IPS-18c (cell line): ENCODE data around the gene SETD2.
"Not testable (repeated sequence)": the region's sequence is repeated elsewhere in the genome, so short reads cannot be mapped to it uniquely, and the experiment has no call there.

ENCODE experiments used
- H3K4me3 ChIP-seq: 2 replicates; pipeline ENCODE4 v1.7.0; 2013; ENCODE audit warnings: low read depth, mild to moderate bottlenecking, low read length, moderate library complexity; ENCODE audit not compliant: insufficient read depth
- H3K9me3 ChIP-seq: one replicate; pipeline ENCODE4 v1.6.1; 2013; ENCODE audit warnings: mild to moderate bottlenecking, low read length, moderate library complexity; ENCODE audit not compliant: control insufficient read depth, insufficient read depth

SETD2 gene

DNA sequence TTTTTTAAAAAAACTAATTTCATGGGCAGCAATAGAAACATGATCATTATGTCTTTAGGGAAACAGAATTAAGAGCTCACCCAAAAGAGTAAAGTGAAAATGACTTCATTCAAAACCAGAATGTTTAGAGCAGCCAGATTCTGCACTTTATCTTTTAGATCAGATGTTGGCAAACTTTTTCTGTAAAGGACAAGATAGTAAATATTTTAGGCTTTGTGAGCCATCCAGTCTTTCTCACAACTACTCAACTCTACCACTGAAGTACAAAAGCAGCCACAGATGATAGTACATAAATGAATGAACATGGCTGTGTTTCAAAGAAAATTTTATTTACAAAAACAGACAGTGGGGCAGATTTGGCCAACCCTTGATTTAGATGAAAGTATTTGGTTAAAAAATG, 84.5 kb downstream of the SETD2 start:
- Histone ChIP-seq H3K4me3 (no peak overlapping the region), H3K9me3 (no peaks in the 10 kb centered on the region)

DNA sequence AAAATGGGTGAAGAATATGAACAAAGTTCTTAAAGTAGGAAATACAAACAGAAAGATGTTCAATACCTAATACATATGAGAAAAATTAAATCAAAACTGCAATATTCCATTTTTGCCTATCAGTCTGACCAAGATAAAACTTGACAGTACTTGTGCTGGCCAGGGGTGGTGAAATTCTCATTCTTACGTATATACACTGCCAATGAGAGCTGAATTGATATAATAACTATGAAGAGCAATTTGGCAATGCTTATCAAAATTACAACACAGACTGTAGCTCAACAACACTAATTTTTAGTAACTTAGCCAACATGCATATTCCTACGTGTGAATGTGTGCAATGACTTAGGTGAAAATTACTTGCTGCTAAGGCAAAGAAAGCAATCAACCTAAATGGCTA, 90.2 kb downstream of the SETD2 start:
- Histone ChIP-seq H3K4me3 (no peak overlapping the region), H3K9me3 (no peaks in the 10 kb centered on the region)

DNA sequence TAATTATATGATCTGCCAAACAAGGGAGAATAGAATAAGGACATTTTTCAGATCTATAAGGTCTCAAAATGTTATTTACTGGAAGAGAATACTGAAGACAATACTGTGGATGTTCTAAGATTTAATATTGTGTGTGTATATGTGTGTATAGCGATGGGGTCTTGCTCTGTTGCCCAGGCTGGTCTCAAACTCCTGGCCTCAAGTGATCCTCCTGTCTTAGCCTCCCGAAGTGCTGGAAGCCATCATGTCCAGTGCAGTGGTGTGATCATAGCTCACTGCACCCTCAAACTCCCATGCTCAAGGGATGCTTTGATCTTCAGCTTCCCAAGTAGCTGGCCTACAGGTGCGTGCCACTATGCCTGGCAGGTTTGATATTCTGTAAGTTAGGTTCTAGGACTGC, 93.1 kb downstream of the SETD2 start:
- no peak overlapping the region for H3K4me3 ChIP-seq
- H3K9me3 ChIP-seq: no peaks in the 10 kb centered on the region

DNA sequence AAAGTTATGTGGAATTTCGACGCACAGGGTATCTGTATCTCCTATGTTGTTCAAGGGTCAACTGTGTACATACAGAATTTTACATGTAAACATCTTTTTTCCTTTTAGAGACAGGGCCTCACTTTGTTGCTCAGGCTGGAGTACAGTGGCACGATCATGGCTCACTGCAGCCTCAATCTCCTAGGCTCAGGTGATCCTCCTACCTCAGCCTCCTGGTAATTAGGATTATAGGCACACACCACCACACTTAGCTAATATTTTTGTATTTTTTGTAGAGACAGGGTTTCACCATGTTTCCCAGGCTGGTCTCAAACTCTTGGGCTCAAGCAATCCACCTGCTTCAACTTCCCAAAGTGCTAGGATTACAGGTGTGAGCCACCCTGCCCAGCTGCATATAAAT, 97.7 kb downstream of the SETD2 start:
- not testable (repeated sequence) for H3K9me3 ChIP-seq, H3K4me3 ChIP-seq

DNA sequence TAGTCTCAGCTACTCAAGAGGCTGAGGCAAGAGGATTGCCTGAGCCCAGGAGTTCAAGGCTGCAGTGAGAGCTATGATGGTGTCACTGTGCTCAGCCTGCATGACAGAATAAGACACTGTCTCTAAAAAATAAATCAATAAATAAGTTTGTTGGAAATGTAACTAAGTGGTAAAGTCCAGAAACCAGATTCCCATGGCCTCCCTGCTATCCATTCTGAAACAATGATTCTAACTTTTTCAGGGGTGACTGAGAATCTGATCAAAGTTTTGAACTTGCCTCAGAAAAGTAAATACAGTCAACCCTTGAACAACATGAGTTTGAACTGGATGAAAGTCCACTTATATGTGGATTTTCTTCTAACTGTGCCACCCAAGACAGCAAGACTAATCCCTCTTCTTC, 98.2 kb downstream of the SETD2 start:
- Histone ChIP-seq H3K9me3 (no peaks in the 10 kb centered on the region), H3K4me3 (no peak overlapping the region)

DNA sequence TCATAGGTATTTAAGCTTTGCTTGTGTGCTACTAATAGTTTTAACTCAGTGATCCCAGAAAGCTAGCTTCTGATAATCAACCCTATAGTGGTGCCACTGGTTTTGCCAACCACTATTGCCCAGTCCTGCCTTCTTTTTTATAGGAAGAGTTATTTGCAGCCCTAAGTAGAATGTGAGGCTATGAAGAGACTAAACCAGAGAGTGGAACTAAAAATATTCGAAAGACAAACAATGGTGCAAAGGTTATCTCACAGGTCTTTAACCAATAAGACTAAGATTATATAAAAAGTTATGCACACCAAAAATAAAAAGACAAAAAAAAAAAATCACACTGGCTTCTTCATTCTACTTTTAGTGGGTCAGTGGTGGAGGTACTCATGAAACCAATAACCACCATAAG, 98.9 kb downstream of the SETD2 start:
- Histone ChIP-seq H3K9me3 (no peaks in the 10 kb centered on the region), H3K4me3 (no peak overlapping the region)

DNA sequence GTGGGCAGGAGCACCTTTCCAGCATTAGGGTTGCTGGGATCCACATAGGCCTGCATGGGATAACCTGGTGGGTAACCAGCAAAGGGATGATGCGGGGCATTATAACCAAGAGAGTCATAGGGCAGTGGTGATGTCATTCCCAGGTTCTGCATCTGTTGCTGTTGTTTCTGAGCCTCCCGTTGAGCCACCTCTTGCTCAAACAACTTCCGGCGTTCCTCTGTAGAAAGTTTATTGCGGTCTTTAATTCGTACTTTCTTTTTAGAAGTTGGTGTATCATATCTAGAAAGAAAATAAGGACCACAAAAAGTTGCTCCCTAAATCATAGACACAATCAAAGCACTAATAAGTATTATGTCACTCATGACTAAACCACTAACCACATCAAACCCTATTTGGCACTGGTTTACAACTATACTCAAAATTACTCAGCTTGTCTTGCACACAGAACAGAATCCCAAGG, 106.7 kb downstream of the SETD2 start:
- H3K9me3 ChIP-seq: no peaks in the 10 kb centered on the region
- no peak overlapping the region for H3K4me3 ChIP-seq

DNA sequence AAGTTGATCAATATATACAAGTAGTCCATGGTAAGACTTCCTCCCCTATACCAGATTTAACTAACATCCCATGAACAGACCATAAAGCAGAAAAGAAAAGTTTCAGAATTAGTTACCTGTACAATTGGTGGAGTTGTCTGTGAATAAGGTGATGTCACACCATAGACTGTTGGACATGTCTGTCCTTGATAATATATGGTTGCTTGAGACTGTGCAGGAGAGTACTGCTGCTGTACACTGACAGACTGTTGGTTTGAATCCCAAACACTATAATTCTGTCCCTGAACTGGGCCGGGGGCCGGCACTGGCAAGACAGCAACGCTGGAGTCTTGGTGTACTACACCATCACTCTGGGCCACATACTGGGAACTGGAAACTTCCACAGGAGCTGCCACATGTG, 107.2 kb downstream of the SETD2 start:
- Histone ChIP-seq H3K9me3 (no peaks in the 10 kb centered on the region), H3K4me3 (no peak overlapping the region)

DNA sequence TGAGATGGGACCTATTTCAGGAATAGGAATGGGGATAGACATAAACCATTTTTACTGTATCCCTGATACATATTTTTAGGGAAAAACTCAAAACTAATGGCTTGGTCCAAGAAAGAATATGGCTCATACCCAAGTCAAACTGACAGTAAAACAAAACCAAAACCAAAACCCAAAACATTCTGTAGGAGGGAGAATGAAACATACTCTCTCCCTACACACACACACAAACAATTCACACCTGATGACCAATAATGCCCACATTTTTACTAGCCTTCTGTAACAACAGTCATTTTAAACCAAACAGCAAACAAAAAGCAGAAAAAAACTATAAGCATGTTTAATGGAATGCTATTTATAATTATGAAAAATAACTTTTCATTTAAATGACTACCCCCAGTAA, 109.5 kb downstream of the SETD2 start:
- no peak overlapping the region for H3K4me3 ChIP-seq
- no peaks in the 10 kb centered on the region for H3K9me3 ChIP-seq

DNA sequence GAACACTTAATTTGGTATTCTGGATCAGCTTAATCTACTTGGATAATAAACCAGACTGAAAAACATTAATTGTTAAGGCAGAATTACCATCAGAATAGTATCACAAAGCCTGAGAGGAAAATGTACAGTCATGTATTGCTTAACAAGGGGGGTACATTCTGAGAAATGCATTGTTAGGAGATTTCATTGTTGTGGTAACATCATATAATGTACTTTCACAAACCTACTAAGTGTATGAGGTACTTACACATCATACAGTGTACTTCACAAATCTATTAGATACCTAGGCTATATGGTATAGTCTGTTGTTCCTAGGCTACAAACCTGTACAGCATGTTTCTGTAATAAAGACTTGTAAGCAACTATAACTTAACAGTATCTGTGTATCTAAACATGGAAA, 116.2 kb downstream of the SETD2 start:
- Histone ChIP-seq H3K4me3 (no peak overlapping the region), H3K9me3 (no peaks in the 10 kb centered on the region)

DNA sequence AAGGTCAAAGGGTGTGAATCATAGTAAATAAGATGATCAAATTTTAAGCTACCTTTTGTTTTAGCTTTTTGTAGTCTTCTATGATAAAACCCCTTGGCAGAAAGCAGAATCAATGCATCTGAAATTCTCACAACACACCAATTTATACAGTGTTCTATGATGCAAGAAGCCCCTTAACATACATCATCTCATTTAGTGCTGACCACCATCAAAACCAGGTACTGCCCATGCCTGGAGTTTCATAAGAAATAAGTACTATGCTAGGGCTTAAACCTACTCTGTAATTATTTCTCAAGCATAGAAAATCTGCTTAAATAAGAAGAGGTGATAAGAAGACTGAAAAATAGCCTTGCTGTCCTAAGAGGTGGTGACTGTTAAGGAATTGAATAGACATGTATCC, 116.8 kb downstream of the SETD2 start:
- H3K4me3 ChIP-seq: no peak overlapping the region
- no peaks in the 10 kb centered on the region for H3K9me3 ChIP-seq

DNA sequence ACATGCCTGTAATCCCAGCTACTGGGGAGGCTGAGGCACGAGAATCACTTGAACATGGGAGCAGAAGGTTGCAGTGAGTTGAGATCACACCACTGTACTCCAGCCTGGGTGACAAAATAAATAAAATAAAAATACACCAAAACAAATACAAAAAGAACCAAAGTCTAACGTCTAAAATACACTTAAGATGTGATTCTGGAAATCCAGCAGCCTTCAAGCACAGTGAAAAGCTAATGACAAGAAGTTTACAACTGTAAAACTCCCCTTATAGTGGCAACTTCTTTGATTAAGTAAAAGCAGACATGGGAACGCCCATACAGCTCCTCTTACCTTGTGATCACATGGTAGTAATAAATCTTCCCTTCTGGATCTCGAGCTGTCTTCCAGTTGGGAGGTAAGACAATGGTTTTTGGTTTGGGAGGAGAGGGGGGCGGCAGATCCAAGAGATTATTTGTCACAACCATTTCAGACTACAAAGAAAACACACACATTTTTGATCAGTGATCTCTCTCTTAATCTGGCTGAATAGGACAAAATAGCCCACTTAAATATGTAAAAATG, 121.6 kb downstream of the SETD2 start:
- H3K9me3 ChIP-seq: no peaks in the 10 kb centered on the region
- H3K4me3 ChIP-seq: no peak overlapping the region

DNA sequence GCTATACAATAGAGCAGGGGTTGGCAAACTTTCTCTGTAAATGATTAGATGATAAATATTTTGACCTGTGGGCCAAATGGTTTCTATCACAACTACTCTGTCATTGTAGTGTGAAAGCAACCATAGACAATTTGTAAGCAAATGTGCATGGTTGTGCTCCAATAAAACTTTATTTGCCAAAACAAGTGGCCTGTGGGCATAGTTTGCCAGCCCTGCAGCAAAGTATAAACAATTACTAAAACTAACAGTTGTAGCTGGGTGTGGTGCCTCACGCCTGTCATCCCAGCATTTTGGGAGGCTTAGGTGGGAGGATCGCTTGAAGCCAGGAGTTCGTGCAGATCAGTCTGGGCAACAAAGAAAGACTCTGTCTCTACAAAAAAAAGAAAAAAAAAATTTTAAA, 122.8 kb downstream of the SETD2 start:
- Histone ChIP-seq H3K4me3 (no peak overlapping the region), H3K9me3 (no peaks in the 10 kb centered on the region)

DNA sequence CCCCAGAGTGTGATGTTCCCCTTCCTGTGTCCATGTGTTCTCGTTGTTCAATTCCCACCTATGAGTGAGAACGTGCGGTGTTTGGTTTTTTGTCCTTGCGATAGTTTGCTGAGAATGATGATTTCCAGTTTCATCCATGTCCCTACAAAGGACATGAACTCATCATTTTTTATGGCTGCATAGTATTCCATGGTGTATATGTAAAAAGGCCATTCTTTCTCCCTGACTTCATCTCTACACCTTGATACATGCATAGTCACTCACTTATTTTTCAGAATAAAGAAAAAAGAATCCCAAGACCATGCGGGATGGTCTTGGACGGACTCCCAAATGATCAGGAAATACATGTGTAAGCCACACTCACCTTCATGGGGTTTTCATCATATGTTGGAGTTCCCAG, 126.6 kb downstream of the SETD2 start:
- not testable (repeated sequence) for H3K9me3 ChIP-seq, H3K4me3 ChIP-seq

DNA sequence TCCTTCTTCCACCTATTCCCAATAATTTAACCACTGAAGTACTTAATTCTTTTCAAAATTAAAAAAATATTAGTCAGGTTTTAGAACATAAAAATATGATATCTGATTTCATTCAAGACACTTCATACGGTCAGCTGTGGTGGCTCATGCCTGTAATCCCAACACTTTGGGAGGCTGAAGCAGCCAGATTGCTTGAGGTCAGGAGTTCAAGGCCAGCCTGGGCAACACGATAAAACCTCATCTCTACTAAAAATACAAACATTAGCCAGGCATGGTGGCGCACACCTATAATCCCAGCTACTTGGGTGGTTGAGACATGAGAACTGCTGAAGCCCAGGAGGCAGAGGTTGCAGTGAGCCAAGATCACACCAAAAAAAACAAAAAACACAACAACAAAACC, 127.8 kb downstream of the SETD2 start:
- H3K4me3 ChIP-seq: no peak overlapping the region
- H3K9me3 ChIP-seq: no peaks in the 10 kb centered on the region

DNA sequence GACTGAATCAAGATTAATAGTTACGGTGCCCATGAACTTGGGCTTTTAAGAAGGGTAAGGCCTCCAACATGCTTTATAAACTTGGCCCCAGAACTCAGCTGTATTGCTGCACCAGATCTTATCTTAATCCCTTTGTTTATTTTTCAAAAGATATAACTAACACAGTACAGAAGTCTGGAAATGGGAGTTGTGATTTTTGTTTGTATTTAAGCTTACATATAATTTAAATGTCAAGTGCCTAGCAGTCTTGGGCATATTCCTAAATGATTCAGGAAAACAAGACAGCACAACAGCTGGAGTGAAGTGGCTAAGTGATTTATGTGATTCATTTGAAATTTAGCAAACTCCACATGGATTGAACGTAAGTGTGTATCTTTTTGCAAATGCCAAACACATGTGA, 128.3 kb downstream of the SETD2 start:
- H3K9me3 ChIP-seq: no peaks in the 10 kb centered on the region
- no peak overlapping the region for H3K4me3 ChIP-seq

DNA sequence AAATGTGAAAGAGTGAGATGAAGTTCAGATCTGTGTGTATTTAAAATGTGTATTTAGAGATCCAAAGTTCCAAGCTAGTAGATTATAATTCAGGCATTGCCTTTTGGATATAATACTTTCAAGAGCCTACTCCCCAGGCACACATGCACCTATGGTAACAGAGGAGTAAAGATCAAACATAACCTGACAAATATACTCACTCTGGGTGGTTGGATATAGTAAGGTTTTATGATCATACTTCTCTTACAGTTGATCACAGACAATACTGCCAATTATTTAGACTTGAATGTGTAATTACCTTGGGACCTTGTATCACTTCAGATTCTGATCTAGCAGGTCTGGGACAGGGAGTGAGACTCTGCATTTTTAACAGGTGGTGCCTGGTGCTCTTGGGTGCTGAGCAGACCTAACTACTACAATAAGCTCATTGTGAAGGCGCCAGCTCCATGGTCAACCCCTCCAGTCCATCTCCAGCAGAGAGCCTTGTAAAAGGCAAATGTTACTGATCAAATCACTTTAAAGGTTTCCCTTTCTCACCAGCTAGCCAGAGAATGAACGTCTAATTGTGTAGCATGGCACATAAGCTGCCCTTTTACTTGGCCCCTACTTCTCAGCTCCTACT, 128.9 kb downstream of the SETD2 start:
- H3K4me3 ChIP-seq: no peak overlapping the region
- no peaks in the 10 kb centered on the region for H3K9me3 ChIP-seq

DNA sequence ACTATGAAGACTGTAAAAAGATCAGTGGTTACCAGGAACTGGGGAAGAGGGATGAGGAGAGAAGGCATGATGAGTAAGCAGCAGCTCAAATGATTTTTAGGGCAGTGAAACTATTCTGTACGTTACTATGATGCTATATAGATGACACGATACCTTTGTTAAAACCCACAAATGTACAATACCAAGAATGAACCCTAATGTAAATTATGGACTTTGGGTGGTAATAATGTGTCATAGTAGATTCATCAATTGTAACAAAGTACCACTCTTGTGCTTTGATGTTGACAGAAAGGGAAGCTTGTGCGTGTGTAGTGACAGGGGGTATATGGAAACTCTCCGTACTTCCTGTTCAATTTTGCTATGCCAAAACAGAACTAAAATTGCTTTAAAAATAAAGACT, 132.9 kb downstream of the SETD2 start:
- H3K4me3 ChIP-seq, H3K9me3 ChIP-seq: not testable (repeated sequence)

DNA sequence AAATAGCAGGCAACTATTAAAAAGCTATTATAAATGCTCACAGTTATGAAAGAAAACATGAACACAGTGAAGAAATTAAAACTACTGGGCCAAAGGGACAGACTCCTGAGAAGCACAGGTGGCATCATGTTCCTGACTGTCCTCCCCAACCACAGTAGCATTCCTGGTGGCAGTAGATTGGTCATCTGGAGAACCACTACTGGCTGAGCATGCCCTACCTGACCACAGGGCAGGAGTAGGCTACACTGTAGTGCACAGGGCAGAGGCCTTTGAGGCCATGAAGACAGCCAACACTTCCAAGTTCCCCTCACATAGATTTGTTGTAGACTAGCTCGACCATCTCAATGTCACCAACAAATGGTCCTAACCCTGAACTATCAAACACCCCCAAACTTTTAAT, 135.2 kb downstream of the SETD2 start:
- Histone ChIP-seq H3K4me3 (no peak overlapping the region), H3K9me3 (no peaks in the 10 kb centered on the region)
